ENCODE results near the gene PPP2R5C. TPM values are rescaled to one million over a fixed set of nuclear protein-coding genes. Genes with fewer than 3 reads are reported as not detected.

PPP2R5C gene
- total RNA-seq, 2 donors from 2014 or later = 146 to 153 TPM

DNA sequence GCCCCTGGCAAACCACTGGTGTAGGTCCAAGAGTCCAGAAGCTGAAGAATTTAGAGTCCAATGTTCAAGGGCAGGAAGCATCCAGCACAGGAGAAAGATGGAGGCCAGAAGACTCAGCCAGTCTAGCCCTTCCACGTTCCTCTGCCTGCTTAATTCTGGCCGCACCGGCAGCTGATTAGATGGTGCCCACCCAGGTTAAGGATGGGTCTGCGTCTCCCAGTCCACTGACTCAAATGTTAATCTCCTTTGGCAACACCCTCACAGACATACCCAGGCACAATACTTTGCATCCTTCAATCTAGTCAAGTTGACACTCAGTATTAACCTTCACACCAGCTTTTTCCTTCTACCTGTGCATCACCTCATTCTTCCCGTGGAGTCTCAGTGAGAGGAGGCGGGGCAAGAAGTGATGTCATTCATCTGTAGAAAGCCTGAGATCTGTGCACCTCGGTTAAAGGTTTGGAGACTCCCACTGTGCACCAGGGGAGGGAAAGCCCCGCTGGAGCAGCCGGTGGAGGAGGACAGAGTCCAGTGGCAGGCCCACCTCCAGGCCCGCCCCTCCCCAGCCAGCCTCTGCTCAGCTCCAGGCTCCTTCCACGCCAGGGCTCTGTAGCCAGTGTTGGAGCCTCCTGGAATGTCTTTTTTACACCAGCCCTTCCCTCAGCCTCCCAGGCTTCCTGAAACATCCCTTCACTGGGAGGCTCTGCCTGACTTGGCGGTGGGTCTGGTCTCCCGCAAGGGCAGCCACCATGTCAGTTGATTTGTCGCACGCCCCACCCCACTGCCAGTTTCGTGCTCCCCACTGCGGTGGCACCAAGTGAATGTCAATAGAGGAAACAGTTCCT, 122.8 kb downstream of the PPP2R5C start:
- intact Hi-C loops (cut with DNase I) = no loop called here
- H3K9ac ChIP-seq (ENCODE audit: low read depth in 2 of 2, low read length in 2 of 2) = no peak overlapping the region
- H3K27me3 ChIP-seq = no peaks in the 10 kb centered on the region
- no peaks in the 10 kb centered on the region for H3K9me3 ChIP-seq
- no peak overlapping the region for H3K27ac ChIP-seq
- TF ChIP-seq, protein P1, sequence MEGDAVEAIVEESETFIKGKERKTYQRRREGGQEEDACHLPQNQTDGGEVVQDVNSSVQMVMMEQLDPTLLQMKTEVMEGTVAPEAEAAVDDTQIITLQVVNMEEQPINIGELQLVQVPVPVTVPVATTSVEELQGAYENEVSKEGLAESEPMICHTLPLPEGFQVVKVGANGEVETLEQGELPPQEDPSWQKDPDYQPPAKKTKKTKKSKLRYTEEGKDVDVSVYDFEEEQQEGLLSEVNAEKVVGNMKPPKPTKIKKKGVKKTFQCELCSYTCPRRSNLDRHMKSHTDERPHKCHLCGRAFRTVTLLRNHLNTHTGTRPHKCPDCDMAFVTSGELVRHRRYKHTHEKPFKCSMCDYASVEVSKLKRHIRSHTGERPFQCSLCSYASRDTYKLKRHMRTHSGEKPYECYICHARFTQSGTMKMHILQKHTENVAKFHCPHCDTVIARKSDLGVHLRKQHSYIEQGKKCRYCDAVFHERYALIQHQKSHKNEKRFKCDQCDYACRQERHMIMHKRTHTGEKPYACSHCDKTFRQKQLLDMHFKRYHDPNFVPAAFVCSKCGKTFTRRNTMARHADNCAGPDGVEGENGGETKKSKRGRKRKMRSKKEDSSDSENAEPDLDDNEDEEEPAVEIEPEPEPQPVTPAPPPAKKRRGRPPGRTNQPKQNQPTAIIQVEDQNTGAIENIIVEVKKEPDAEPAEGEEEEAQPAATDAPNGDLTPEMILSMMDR (IDR thresholded peaks at IDR 0.05) = no peak
- H3K36me3 ChIP-seq = peaks cover 25% of the 10 kb centered on the region
- no peak for DNase-seq
- no peaks in the 10 kb centered on the region for H3K4me1 ChIP-seq
- H3K4me3 ChIP-seq = no peak overlapping the region

DNA sequence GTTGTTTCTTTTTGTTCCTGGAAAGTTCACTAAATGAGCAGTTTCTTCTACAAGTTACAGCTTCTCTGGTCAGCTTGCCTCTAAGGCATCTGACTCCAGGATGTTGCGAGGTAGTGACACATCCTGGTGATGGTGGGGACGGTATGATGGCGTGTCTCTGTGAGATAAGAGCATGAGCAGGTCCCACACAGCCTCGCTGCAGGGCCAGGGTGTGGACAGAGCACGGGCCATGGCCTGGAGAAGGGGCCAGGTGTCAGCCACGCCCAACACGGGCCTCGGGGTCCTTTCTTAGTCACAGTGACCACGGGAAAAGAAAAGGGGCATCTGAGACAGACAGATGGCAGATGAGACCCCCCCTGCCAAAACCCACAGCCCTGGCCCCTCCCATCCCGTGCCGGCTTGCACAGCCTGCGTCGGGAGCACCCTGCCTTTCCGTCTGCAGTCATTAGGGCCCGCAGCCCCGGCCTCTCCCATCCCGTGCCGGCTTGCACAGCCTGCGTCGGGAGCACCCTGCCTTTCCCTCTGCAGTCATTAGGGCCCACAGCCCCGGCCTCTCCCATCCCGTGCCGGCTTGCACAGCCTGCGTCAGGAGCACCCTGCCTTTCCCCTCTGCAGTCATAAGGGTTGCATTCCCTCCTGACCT, 123.5 kb downstream of the PPP2R5C start:
- H3K4me1 ChIP-seq = no peaks in the 10 kb centered on the region
- intact Hi-C loops (cut with DNase I) = no loop called here
- H3K36me3 ChIP-seq = peaks cover 25% of the 10 kb centered on the region
- H3K27ac ChIP-seq = no peak overlapping the region
- TF ChIP-seq, protein P1 (IDR thresholded peaks at IDR 0.05) = no peak
- no peak overlapping the region for H3K9ac ChIP-seq (ENCODE audit: low read depth in 2 of 2, low read length in 2 of 2)
- no peak for DNase-seq
- no peaks in the 10 kb centered on the region for H3K9me3 ChIP-seq
- no peak overlapping the region for H3K4me3 ChIP-seq
- no peaks in the 10 kb centered on the region for H3K27me3 ChIP-seq

DNA sequence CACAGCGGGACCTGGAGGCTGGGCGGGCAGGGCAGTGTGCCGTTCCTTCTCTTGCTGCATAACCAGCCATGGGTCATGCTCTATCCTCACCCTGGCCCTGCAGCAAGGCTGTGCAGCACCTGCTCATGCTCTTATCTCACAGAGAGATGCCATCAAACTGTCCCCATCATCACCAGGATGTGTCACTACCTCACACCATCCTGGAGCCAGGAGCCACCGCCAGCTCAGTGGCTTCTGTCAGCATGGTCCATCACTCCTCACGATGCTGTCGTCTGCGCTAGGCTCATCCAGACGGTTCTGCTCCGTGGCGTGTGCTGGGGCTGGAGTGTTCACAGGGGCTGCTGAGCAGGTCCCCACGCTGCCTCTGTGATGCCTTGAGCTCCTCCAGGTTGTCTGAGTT, 125.7 kb downstream of the PPP2R5C start:
- TF ChIP-seq, protein P1 (IDR thresholded peaks at IDR 0.05) = no peak
- no peak for DNase-seq
- intact Hi-C loops (cut with DNase I) = no loop called here
- Histone ChIP-seq H3K9me3 (no peaks in the 10 kb centered on the region), H3K27ac (no peak overlapping the region), H3K27me3 (no peaks in the 10 kb centered on the region), H3K9ac (ENCODE audit: low read depth in 2 of 2, low read length in 2 of 2) (no peak overlapping the region), H3K4me1 (no peaks in the 10 kb centered on the region), H3K4me3 (no peak overlapping the region), H3K36me3 (peaks cover 25% of the 10 kb centered on the region)

DNA sequence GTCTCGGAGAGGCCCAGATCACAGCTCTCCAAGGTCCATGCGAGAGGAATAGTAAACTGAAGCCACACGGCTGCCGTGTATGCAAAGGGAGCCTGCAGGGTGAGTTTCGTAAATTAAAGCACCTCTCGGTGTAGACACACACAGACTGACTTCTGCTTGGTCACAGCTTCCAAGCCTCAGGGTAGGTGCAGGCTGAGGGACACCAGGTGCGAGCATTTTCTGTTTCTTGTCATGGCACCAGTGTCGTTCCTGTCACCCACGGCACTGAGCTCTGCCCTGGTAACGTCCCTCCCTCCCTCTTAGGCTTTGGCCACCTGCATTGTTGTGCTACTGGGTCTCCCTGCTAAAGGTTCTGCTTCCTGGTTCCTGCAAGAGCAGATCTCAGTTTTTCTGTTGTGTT, 126.7 kb downstream of the PPP2R5C start:
- Histone ChIP-seq H3K36me3 (peaks cover 25% of the 10 kb centered on the region), H3K9ac (ENCODE audit: low read depth in 2 of 2, low read length in 2 of 2) (no peak overlapping the region), H3K27ac (no peak overlapping the region), H3K27me3 (no peaks in the 10 kb centered on the region), H3K4me1 (no peaks in the 10 kb centered on the region), H3K4me3 (no peak overlapping the region), H3K9me3 (no peaks in the 10 kb centered on the region)
- TF ChIP-seq, protein P1 (IDR thresholded peaks at IDR 0.05) = no peak
- peak; percentile 10 for DNase-seq
- intact Hi-C loops (cut with DNase I) = no loop called here

DNA sequence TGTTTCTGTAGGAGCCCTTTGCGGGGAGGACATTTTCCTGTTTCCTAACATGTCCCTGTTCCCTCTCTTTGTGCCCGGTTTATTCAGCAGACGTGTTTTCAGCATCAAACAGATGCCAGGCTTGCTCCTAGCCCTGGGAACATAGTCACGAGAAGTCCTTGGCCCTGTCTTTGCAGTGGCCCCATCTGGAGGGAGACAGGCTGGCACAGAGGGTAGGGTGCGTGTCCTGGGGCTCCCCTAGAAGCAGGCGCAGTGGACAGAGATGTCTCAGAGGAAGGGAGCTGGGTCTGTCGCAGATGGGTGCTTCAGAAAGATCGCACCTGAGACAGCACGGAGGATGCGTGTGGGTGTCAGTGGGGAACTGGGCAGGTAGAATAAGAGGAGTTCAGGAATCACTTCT, 127.9 kb downstream of the PPP2R5C start:
- Histone ChIP-seq H3K4me1 (no peaks in the 10 kb centered on the region), H3K9me3 (no peaks in the 10 kb centered on the region), H3K9ac (ENCODE audit: low read depth in 2 of 2, low read length in 2 of 2) (no peak overlapping the region), H3K4me3 (no peak overlapping the region), H3K27me3 (no peaks in the 10 kb centered on the region), H3K36me3 (peaks cover 15% of the 10 kb centered on the region), H3K27ac (no peak overlapping the region)
- intact Hi-C loops (cut with DNase I) = no loop called here
- DNase-seq = peak; percentile 10
- TF ChIP-seq, protein P1 (IDR thresholded peaks at IDR 0.05) = no peak

Data from colonic mucosa (tissue), 4 donors.